GM18499 (cell line): ENCODE data around the gene TMEM269.

ENCODE experiments used
- ATAC-seq: cut with Tn5 transposase; IDR thresholded peaks from one replicate; pipeline ENCODE4 v1.9.1; 2021; ENCODE audit warnings: moderate number of reproducible peaks; ENCODE audit not compliant: insufficient read depth, unreplicated experiment

The TMEM269 gene

DNA sequence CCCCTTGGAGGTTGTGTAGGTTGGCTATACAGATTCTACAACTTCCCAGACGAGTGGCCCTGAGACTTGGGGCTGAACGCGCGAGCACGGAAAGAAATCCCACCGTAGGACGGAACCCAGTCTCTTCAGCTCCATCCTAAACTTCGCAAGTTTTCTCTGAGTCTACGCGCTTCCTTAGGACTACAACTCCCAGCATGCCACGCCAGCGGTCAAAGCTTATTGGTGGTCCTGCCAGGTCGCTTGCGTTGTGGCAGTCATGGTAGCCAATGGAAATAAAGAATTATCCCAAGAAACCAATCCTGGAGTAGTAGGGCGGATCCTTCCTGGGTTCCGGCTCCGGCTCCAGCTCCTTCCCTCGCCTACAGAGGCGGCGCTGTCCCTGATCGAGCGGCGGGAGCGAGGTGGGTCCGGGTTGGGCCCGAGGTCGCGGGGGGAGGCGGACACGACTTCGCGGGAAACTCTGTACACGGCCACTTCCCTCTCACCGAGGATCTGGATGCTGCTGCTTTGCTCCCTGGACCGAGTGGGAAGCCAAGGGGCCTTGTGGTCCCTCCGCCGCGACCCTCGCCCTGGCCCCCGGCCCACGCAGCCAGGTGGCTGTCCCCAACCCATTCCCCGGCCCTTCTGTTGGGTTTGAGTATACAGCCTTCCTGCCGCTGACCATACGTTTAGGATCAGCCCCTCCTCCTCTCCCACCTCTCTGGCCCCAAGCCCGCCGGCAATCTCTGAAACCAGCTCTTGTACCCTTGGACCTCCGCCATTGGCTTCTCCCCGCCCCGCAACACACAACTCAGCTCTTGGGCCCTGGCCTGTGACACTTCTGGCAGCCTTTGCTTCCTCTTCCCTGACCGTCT is 61.7 kb downstream of the TMEM269 start, which contains the start of gene ZNF691:
TSS of gene ZNF691 (plus strand) at position 357 of the 854 bp plus-strand sequence. CDS start 3,046 bp downstream, outside the sequence.
- ATAC-seq, result peak; percentile 81

DNA sequence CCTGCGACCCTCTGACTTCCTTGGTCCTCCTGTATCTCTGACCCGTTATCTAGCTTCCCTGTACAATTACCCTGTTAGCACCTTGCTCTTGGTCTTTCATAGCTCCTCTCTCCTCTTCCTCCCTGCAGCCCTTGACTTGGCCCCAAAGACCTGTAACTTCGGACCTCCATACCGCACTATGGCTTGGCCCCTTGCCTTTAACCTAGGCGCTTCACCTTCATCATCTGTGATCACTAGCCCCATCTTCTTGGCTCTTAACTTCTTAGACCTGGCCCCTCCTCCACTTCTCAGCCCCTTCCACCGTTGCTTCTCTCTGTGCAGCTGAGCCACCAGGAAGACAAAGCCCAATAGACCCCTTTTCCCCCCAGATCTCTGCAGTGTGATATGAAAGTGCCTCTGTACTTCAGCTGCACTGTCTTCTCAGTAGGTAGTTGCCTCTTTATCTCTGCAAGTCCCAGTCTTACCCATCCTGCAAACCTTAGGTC is 62.4 kb downstream of the TMEM269 start:
- no peak for ATAC-seq

- ATAC-seq, result no peak
Observed at GRCh38 chr1:42847721-42848460, 63.1 kb downstream of the TMEM269 start.

DNA sequence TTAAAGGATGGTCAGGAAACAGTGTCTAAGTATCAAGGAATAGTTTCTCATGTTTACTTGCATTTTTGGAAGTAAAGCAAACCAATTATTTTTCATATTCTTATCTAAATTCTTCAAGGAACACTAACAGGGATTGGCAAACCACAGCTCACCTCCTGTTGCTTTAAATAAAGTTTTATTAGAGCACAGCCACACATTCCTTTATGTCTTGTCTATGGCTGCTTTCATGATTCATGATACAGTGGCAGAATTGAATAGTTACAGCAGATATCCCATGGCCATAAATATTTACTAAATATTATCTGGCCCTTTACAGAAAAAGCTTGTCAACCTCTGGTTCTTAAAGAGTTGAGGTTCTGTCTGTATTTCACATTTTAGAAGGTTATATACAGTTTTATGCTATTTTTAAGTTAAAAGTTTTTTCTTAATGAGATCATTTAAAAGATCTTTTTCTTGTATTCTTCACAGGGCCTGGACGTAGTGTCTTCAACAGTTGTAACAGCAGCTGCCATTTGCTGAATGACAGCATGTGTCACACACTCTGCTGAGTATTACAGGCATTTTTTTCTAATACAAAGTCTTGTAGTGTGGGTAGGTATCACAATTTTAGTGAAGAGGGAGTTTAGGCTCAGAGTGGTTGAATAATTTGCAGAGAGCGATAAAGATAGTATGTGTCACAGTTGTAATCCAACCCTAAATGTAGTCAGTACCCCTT is 64.2 kb downstream of the TMEM269 start:
- no peak for ATAC-seq

GRCh38 chr1:42849944-42850343 is 65.2 kb downstream of the TMEM269 start:
- no peak for ATAC-seq
